Stimulated activated CD8-positive, alpha-beta memory T cell treated with anti-CD3 and anti-CD28 coated beads, Interleukin-12 subunit alpha, Interleukin-12 subunit beta, amount 100 ng/mL, for 24 hours (primary cell): ENCODE measurements around the gene FAXC.
"Not testable (repeated sequence)": the region's sequence is repeated elsewhere in the genome, so short reads cannot be mapped to it uniquely, and the experiment has no call there.

Experiments used
- DNase-seq: peaks from one replicate; pipeline ENCODE4 v3.0.0-alpha.2; 2020; ENCODE audit errors: extremely low read depth

FAXC gene

GRCh38 chr6:99287523-99287922 is 62.0 kb downstream of the FAXC start:
- DNase-seq = no peak

DNA sequence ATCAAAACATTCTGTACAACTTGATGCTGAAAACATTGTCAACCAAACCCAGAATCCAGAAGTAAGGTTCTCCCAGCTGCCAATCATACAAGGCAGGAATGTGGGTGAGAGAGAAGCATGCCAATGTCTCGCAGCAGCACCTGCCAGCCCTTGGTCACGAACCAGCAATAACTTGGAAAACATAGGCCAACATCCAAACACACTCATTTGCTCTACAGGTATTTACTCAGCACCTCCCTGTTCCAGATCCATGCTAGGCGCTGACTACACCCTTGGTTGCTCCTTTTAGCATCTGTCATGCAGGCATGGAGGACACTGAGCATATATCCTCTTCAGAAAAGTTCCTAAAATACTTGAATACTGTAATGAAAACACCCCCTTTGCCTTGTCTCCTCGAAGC is 63.6 kb downstream of the FAXC start:
- no peak for DNase-seq

DNA sequence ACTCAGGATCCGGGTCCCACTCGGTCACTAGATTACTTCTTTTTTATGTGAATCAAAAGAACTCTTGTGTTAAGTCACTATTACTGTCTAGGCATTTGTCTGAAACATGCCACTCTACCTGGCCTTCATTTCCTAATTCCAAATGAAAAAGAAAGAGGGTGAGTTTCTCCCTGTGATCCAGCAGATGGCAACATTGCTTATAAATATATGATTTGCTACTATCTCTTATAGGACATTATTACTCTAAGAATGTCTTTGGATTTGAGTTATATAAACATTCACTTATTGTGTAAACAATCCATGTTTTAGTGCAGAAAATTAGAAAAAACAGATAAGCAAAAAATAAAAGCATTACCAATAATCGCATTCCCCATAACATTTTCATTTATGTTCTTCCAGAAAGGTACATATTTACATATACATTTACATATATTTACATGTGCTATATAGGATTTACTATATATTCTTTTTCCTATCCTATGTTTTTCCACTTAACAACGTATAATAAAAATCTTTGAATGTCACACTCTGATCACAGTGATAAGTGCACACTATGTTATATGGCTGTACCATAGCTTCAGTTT is 66.9 kb downstream of the FAXC start:
- no peak for DNase-seq

DNA sequence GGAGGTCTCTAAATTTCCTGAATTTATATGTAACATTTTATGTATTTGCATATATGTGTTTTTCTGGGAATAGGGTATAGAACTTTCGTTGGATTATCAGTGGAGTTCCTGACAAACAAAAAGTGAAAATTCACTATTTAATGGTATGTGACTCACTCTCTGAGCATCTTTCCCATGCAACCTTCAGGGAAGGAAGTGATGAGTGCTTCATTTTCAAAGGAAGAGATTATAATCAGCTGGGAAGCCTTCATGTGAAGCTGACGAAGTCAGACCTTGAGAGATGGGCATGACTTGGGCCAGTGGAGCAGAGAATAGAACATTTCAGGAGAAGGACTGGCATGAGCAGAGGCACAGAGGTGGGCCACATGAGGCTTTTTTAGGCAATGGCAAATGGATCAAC is 72.7 kb downstream of the FAXC start:
- DNase-seq = no peak

DNA sequence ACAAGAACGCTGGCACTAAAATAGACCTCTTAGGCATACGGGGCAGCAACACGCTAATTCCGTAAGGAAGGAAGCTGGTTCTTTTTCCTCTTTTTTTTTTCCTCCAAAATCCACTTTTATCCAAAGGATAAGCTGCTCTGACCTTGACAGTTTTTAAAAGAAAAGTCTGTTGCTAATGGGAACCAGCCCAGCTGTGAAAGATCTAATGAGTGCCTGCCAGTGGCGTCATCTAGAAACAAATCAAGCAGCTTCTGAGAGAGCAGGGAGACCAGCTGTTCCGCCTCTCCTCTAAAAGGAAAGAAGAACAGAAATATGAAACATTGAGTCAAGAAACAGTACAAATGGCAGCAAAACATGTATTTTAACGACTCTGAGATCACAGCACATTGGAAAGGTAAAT is 78.6 kb downstream of the FAXC start:
- DNase-seq = no peak

GRCh38 chr6:99270030-99270429 is 79.4 kb downstream of the FAXC start:
- DNase-seq = no peak

DNA sequence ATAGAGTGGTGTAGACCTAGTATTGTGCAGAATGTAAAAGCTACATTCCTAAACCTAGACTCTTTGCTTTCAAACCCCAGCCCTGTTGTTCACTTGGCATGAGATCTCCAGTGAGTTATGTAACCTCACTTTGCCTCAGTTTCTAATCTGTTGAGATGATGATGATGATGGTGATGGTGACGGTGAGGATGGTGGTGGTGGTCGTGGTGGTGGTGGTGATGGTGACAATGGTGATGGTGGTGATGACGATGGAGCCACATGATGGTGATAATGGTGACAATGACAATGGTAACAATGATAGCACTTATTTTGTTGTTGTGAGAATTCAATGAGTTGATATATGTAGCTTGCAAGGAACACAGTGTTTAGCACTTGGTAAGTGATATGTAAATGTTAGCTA is 80.3 kb downstream of the FAXC start:
- no peak for DNase-seq

- DNase-seq = not testable (repeated sequence)
Observed at GRCh38 chr6:99266996-99267395, 82.5 kb downstream of the FAXC start.

DNA sequence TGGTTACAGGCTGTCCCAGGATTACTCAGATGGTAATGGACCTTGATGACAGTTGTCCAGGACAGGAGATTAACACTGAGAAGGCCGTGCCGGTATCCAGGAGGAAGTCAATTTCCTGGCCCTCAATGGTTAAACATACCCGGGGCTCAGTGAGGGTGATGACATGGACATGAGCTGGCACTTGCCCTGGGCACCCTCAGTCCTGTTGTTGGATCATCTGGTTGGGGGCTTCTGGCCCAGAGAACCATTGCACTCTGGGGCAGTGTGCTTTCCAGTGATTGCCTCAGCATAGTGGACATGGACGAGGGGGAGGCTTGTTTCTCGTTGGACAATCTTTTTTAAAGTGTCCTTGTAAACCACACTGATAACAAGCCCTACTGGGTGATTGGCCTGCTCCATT is 84.0 kb downstream of the FAXC start:
- not testable (repeated sequence) for DNase-seq

- DNase-seq = no peak
Observed at GRCh38 chr6:99254616-99255550, 94.6 kb downstream of the FAXC start.

DNA sequence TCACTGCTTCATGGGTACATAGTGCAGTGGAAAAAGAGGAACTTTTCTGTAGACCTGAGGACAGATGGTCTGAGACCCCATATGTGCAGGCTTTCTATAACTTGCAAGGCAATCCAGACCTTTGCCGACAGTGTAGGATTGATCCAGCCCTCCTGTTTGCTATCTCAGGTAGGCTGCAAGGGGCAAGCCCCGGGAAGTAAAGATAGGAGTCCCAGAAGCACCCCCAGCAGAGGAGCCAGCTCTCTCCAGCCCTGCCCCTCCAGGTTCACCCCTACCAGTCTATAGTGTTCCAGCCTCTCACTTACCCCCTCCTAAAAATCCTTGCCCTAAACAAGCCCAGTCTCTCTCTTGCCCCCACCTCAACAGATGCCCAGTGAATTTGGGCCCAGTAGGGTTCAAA is 96.2 kb downstream of the FAXC start:
- DNase-seq = no peak

- no peak for DNase-seq
Observed at GRCh38 chr6:99252421-99252820, 97.1 kb downstream of the FAXC start.

DNA sequence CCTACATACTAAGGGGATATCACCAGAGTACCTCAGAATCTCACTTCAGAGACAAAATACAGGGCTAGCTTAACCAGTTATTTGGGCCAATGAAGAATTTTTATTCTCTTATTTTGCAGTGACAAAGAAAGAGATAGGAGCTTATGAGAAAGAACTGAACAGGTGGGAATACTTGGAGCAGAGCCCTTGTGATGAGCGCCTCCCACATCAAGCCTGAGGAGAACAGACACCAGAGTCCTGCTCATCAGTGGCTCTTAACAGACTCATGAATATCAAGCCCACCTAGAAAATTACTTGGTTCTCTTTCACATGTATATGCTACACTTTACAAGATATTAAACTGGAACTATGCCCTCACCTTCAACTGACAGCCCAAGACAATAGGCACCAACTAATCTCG is 99.0 kb downstream of the FAXC start:
- DNase-seq = no peak

GRCh38 chr6:99246602-99247001 is 102.9 kb downstream of the FAXC start:
- DNase-seq = no peak

GRCh38 chr6:99241905-99242534 is 107.5 kb downstream of the FAXC start:
- no peak for DNase-seq

DNA sequence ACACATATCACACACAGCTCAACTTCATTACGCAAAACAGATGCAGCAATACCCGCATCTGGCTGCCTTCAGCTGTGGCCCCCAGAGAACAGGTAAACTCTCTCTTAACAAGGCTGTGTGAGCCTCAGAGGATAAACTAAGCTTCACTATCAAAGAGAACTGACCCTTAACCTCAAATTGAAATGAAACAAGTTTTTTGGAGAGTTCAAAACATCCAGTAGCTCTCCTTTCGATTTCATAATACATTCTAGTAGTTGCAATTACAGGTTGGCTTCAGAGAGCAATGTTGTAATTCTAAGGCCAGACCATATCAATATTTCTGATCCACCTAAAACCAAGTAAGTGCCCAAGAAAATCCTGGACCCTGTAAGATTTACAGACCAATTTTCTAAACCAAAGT is 113.5 kb downstream of the FAXC start:
- DNase-seq = no peak

DNA sequence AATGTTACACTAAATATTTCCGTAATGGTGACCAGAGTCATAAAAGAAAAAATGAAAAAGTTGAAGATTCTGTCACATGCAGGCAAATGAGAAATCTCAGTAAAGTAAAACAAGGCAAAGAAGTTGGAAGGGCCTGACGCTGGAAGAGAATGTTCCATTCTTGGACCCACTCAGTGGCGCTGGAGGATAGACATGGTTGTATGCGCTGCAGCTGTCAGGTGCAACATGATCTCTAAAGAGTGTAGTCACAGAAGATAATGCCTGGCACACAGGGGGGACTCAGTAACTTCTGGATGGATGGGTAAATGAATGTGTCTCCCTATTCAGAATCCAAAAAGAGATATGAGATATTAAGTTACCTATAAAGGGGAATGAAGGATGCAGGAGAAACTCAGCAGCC is 116.3 kb downstream of the FAXC start:
- DNase-seq = no peak

DNA sequence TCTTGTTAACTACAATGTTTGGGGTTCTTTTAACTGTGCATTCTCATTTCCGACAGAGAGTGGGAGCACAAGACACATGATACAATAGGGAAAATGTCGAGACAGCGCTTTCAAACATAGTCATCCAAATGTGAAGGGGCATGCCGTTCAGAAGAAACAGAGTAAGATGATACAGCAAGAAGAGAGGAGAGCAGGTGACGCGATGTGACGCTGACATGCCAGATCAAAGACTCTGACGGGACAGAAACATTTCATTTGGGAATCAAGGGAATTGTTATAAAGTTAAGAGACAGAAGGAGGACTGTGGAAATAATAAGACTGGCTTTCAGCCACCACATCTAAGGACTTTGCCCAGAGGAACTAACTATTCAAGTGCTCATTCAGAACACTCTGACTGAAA is 117.4 kb downstream of the FAXC start:
- DNase-seq = no peak

DNA sequence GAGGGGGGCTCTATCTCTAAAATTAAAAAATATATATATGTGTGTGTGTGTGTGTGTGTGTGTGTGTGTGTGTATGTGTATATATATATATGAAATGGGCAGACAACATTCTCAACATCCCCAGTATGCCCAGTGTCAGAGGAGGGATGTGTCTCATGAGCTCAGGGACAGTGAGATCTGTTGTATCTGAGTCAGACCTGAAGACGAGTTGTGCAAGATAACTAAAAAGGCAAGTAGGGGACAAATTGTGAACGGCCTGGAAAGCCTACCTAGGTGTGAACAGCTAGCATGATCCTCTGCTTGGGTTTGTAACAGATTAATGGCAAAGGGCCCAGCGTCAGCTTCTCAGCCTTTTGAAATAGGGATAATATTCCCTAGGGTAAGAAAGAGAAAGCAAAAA is 124.3 kb downstream of the FAXC start:
- no peak for DNase-seq
